AG09309 (cell line): ENCODE data around the gene EYS.

Experiments used
- DNase-seq: peaks from one replicate; pipeline ENCODE4 v3.0.0-alpha.2; 2010; ENCODE audit warnings: low read depth
- H3K4me3 ChIP-seq: 2 replicates; pipeline ENCODE4 v1.5.1; 2011; ENCODE audit warnings: mild to moderate bottlenecking, low read depth, low read length, moderate library complexity; ENCODE audit not compliant: control insufficient read depth
- CTCF ChIP-seq: IDR thresholded peaks from 2 replicates; pipeline ENCODE4 v1.5.1; 2011; ENCODE audit warnings: mild to moderate bottlenecking, low read depth, low read length, inconsistent platforms; ENCODE audit not compliant: insufficient read depth, control insufficient read depth; ENCODE audit errors: missing control alignments

The EYS gene

DNA sequence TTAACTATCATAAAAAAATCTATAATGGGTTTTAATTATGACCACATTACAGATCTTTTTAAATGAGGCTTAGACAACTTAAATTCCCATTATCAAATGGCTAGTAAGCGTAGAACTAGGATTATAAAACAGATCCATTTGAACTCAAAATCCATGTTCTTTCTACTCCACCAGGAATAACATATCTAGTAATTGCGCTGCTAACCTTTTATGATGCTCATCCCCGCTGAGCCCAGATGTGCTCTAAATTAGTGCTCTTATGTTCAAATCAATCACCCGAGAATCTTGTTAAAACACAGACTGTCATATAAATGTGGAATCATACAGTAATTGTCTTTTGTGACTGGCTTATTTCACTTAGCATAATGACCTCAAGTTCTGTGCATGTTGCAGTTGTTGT is 1168.3 kb downstream of the EYS start:
- no peak for DNase-seq
- no peak overlapping the region for H3K4me3 ChIP-seq
- no peak for TF ChIP-seq CTCF

DNA sequence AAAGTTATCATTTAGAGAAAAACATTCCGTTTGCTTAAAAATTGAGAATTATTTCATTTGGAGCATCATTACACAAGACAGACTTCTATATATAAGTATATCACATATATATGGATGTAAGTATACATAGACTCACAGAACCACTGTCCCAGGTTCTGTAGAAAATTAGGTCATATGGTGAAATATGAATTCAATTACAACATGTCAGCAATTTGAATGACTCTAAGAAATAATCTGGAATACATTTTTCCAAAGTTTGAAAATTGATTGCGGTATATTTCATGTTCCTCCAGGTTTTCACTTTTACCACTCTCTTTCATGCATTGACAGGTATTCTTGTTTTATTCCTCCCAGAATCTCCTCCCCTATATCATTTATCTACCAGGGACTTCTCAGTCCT is 1179.1 kb downstream of the EYS start:
- no peak for DNase-seq
- H3K4me3 ChIP-seq = no peak overlapping the region
- no peak for TF ChIP-seq CTCF

DNA sequence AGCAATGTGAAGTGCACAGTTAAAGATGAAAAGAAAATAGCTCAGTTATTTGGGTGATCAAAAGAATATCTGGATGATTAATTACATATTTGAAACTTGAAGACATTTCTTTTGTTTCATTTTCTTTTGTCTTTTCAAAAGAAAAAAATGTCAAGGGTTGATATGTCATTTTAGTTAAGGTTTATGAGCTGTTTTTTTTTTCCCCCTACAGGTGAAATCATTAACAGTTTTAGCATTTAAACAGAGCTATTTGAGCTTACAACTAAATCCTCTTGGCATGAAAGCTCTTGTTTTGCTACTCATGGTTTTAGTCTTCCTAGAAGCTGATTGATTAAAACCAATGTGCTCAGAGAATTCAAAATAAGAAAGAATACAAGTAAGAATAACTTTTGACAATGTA is 1184.2 kb downstream of the EYS start:
- no peak for TF ChIP-seq CTCF
- H3K4me3 ChIP-seq = no peak overlapping the region
- DNase-seq = no peak

DNA sequence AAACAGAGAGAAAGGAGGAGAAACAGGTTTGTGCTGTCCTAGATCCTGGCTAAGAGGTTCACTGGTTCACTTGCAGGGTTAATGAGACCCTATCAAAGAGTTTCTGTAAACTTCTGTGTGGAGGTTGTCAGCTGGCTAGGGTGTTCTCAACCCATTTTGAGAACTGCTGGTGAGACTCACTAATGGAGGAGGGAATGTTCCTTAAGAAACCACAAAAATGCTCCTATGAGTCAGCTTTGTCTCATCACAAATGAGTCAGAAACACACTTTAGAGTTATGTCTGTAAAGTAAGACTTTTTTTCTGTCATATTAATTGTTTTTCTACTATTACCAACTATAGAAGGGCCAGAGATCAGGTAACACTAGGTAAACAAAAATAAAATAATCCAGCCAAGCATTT is 1187.0 kb downstream of the EYS start:
- no peak overlapping the region for H3K4me3 ChIP-seq
- DNase-seq = peak; percentile 5
- no peak for TF ChIP-seq CTCF

- no peak for DNase-seq
- H3K4me3 ChIP-seq = no peak overlapping the region
- no peak for TF ChIP-seq CTCF
Measured at GRCh38 chr6:64516393-64516792, 1190.6 kb downstream of the EYS start.

DNA sequence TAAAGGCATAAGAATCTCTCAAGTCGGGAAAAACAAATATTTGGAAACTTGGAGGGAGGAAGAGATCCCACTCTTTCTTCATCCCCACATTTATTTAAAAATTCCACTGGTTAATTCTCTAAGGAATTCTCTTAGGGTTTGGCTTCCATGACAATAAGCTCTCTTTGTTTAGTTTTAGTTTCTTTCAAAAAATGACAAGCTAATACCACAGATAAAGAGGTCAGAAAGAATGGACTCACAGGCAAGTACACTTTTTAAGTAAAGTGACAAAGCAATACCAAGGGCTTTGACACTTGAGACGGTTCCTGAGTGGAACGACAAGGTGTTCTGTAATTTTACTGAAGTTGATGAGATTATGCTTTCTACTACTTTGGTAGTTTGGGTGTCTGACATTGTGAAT is 1199.4 kb downstream of the EYS start:
- no peak overlapping the region for H3K4me3 ChIP-seq
- DNase-seq = no peak
- no peak for TF ChIP-seq CTCF

GRCh38 chr6:64505312-64505711 is 1201.7 kb downstream of the EYS start:
- H3K4me3 ChIP-seq = no peak overlapping the region
- TF ChIP-seq CTCF = no peak
- no peak for DNase-seq
